Activated CD4-positive, alpha-beta T cell treated with anti-CD3 and anti-CD28 coated beads, Interleukin-2, amount 50 U/mL, for 48 hours (primary cell): Measurements from ENCODE around the gene DLX1.
"Not testable (repeated sequence)": the region's sequence is repeated elsewhere in the genome, so short reads cannot be mapped to it uniquely, and the experiment has no call there.

Experiments used
- DNase-seq, 2 experiments: peaks; one replicate each; pipeline ENCODE4 v3.0.0-alpha.2; 2020

Gene DLX1

DNA sequence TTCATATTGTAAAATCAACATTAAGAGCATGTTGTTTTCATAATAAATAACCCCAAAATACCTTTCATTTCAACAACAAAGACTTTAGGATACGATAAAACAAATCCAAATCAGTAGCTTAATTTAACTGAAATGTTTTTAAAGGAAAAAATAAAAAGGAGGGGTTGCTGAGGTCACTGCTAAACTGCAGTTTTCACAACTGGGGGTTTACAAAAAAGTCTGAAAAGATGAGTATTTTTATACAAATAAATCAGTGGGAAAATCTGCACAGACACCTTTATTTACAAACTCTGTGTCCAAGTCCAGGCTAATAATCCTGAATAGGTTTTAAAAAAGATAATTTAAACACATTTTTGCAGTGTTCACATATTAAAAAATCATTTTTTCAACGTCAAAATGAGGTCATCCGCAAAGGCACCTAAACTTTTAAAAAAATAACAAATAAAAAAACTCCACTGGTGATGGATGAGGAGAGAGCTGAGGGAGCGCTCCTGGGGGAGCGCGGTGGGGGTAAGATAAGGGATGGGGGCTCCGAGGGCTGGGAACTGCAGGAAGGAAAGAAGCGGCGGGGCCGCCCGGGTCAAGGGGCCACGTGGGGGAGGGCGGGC lies 14.3 kb downstream of the DLX1 start:
- no peak for DNase-seq

DNA sequence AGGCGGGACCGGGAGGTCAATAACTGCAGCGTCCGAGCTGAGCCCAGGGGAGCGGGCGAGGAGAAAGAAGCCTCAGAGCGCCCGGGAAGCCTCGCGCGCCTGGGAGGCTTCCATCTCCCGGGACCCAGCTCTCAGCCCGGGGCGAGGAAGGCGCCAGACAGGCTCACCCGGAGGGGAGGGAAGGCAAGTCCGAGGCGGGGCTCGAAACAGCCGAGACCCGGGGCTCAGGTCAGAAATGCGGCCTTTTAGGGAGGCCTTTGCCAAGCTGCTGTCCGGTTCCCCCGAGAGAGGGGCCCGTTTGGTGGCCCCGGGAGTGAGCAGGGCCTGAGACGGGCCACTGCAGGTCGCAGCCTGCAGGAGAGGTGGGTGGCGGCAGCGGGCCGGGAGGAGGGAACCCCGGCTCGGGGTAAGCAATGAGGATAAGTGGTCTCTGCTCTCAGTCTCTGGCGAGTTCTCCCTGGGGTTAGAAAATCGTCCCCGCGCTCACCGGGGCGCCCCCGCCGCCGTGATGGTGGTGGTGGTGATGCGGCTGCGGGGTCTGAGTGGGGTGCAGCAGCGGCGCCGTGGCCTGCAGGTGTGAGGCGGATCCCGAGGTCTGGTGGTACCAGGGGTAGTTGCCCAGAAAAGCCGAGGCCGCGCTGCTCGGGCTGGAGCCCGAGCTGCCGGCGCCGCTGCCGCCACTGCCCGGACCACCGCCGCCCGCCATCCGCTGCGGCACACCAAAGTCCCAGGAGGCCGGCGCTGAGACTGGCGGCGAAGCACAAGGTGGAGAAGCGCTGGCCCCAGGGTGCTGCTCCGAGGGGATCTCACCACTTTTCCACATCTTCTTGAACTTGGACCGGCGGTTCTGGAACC lies 15.0 kb downstream of the DLX1 start:
- no peak for DNase-seq

DNA sequence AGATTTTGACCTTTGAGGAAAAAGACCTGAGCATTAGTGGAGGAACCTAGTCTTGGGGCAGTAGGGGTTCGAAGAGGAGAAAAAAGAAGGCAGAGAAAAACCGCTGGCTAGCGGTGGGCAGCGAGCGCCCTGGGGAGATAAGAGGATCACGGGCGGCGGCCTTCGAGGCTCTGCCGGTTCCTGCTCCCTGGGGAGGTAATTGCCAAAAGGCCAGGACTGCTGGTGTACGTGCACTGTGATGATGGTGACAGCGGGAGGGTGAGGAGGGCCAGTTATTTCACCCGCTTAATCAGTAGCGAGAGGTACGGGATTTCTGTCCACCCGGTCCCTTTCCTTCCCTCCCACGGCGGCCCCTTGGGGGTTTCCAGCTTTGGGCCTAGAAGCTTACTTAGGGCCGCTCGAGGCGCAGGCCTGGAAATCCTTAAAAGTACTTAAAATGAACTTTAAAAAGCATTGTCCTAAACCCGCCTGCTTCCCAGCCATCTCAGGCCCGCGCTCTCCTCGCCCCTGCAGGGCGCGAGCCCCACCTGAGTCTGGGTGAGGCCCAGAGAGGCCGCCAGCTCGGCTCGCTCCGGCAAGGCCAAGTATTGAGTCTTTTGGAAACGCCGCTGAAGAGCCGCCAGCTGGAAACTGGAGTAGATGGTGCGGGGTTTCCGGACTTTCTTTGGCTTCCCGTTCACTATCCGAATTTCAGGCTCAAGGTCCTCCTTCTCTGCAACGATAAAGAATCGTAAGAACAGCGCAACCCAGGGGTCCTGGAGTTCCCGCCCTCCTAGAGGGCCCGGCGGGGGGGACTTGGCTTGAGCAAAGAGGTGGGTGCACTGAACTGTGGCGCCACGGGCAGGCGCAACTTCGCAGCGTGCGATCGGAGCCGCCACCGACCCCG lies 15.9 kb downstream of the DLX1 start:
- no peak for DNase-seq

DNA sequence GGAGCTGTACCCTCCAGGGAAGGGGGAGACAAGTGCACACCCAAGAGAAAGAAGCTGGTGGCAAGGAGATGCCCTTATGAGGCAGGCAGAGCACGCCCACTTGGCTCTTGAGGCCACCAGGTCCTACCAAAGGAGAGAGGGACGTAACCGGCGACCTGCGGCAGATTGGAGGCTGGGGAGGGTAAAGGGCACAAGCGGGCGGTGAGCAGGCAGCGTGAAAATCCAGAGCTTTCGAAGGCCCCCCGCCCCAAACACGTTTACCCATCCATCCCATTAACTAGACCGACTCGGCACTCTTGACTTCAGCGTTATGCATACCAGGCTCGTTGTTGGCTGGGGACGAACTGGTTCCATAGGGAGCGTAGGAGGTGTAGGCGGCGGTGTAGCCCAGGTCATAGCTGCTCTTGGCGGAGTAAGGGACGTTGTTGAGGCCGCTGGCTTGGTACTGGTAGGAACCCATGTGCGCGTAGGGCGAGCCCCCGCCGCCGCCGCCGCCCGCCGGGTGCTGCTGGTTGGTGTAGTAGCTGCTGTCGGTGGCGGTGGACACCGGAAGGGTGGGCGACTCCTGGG lies 16.6 kb downstream of the DLX1 start:
- DNase-seq = no peak

DNA sequence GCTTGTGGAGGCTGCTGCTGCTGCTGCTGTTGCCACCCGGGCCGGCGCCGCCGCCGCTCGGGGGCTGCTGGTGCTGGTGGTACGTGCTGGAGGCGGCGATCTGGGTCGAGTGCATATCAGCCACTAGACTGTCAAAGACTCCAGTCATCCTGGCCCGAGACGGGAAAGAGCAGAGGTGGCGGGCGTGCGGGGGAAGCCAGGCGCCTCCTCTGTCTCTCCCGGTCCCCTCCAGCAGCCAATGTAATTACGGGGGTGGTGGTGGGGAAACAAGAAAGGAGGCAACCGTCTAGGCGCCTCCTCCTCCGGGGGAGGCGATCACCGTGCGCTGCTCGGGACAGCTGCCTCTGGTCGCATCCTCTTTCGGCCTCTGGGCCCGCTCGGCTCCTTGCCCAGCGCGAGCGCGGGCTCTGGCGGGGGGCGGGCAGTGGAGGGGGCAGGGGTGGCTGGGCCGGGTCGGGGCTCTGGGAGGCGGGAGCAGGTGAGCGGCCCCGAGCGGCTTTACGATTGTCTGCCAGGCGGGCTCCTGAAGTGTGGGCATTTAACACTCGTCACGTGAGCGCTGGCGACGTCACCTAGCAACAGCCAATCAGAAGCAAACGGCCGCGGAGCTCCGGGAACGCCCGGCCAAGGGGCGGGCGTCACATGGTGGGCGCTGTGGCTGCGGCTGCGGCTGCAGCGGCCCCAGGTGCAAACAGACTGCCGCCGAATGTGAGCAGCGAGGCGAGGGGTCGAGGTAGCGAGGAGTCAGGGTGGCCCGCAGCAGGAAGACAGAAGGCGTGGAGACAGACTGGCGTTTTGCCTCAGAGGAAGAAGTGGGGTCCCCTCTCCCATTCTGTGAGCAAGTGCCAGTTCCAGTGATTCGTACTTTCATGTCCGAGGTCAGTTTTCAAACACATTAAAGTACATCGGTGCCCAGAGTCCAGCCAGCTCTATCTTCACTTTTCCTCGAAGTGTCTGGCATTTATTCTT lies 17.4 kb downstream of the DLX1 start, which contains the start of gene DLX2:
TSS of gene DLX2 (minus strand) at position 510 of the 969 bp plus-strand sequence. CDS start at position 148, 362 bp downstream.
- DNase-seq = peak; percentile 76 to 81

DNA sequence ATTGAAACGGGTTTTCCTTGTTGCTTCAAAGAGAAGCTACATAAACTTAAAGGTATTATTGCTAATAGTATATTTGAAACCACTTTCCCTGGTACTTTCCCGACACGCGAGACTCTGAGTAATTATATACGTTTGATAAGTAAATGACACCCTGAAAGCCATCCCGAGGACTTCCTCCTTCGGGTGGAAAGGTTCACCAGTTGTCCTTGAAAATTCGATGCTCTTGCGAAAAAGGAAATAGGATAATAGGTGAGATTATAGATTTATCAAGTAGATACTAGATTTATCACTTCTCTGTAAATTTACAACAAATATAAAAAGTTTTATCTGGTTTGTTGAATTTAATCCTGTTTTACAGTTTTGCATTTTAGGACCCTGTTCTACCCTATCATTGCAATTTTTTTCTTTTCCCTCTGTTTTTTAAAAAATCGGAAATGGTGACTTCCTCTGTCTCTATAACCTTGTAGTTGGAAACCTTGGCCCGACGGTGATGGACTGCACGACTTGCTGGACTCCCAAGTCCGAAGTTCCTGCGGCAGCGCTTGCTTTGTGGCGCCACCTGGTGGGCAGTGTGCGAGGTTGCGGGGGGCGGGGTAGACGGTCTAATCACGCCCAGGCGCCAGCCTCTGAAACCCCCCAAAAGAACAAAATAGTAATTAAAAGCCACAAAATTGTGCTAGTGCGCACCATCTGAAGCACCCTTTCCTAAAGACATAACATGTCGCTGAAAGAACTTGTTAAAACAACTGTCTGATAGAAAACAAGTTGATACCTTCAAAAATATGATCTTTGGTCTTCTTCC lies 18.4 kb downstream of the DLX1 start:
- peak; percentile 77 to 82 for DNase-seq

DNA sequence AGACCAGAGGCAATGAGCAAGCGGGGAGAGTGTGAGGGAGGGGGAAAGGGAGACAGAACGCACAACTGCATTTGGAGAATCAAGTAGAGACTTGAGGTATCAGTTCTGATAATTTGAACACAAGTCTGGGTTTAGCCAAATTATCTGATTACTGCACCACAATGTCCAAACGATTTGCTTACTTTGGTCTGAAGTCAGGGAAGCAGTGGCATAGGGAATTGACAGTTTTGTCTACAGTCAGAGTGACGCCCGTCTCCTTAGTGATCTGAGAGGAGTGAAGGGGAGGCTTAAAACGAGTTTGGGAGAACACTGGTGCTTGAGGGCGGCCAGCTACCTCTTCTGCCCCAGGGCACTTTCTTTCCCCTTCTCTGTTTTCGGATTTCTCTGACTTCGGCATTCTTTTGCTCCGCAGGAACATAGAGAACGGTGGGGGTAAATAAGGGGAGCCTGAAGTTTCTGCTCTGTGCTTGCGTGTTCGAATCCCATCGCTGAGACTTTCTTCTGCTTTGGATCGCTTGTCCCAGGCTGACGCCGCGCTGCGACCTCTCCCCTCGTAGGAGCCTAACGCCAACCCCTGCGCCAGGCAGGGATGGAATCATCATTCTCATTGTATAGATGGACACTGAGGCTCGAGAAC lies 20.3 kb downstream of the DLX1 start:
- no peak for DNase-seq

DNA sequence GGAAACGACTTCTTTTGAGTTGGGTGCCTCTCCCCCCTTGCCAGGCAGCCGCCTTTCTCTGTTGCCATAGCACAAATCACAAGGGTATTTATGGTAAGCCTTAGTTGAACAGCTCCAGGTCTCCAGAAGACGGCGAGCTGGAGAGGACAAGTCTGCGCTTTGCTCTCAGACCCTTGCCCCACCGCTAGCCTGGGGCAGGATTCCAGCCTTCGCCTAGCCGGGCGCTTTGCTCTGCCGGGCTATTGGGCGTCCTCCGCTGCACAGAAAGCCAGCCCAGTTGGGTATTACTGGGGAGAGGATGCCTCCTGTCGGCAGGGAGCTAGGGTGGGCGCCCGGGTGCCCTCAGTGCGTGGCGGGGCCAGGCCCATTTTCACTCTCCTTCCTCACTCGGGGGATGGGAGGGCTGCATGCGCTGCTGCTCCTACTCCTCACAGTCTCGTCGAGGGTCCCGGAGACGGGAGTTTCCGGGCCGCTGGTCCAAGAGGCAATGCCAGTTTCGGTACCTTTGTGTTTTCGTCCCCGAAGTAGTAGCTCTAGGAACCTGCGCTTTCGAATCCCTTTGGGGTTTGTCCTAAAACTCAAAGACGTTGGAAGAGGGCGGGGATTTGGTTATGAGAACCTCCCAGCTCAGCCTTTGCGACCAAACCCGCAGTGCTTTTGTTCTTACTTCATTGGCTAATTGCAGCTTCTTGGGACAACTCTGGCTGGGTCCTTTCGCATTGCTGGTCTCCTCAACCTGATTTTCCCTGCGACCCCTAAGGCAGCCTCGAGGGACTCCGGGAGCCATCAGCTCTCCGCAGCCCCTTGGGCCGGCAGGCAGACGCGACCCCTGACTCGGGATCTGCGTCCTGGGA lies 21.0 kb downstream of the DLX1 start:
- no peak for DNase-seq

DNA sequence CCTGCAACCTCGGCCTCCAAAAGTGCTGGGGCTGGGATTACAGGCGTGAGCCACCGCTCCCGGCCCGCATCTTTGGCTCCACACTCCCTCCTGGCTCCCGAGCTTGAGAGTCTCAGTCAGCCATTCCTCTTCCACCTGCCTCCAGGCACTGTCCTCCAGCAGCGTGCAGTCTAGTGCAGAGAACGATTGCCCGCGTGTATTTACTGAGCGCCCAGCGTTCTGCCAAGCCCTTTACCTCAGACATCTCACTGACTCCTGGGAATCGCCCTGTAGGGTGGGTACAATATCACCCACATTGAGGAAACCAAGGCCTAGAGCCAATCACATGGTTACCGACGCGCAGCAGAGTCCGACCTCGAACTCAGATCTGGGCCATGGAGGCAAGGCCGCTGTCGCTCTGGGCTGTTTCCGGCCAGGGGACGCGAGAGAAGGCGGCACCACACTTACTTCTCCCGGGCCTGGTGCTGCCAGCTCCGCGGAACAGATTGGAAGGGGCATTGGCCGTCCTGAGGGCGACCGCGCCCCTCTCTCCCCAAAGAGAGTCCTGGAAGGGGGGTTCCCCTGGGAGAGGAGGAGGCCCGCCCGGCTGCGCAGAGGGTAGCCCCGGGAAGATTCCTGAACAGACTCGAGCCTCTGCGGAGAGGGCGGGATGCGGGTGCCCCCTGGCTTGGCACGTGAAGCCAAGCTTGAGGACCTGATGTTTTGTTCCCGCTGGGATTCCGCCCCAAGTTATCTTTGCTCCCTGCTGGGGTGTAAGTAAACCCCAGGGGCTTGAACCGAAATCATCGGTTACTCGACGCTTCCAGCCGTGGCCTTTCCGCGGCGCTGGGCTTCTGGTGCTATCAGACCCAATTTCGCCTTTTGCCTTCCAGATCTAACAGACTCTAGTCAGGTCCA lies 22.6 kb downstream of the DLX1 start:
- DNase-seq = no peak

DNA sequence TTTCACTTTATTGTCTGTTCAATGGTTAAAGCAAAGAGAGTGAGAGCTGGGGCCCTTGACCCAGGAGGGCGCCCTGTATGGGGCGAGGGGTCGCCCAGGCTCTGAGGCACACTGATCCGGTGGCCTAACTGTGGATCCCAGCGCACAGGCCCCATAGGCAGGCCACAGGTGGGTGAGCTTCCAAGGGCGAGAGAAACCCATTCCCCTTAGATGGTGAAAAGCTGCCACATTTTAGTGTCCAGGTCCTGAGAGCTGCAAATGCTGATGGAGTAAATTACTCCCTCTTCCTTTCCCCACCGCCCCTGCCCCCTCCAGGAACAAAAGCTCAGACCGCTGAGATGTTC lies 23.3 kb downstream of the DLX1 start:
- DNase-seq = no peak

DNA sequence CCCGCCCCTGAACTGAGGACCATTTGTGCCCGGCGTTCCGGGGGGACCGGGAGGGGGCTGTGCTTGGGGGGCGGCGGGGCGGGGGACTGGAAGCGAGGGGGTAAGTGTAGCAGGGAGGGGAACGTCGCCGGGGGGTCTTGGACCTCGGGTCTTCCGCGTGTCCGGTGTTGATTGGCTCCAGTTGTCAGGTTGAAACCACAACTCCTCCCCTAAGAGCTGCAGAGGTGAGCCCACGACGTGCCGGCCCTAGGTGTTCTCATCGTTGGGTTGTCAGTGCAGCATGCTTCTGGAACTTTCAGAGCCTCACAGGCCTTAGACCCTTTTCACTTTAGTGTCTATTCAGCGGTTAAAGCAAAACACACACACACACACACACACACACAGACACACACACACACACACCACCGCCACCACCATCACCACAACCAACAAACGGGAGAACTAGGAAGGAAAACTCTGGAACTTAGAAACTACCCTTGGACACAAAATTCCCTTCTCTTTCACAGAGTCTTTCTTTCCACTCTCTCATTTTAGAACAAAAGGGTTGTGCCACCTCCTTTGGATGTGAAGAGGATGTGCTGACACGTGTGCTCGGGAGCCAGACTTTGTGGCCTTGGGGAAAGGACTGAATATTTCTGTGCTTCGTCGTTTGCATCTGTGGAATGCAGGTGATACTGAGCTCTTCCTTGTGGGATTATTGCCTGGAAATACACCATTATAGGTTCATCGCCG lies 24.1 kb downstream of the DLX1 start:
- DNase-seq = no peak

DNA sequence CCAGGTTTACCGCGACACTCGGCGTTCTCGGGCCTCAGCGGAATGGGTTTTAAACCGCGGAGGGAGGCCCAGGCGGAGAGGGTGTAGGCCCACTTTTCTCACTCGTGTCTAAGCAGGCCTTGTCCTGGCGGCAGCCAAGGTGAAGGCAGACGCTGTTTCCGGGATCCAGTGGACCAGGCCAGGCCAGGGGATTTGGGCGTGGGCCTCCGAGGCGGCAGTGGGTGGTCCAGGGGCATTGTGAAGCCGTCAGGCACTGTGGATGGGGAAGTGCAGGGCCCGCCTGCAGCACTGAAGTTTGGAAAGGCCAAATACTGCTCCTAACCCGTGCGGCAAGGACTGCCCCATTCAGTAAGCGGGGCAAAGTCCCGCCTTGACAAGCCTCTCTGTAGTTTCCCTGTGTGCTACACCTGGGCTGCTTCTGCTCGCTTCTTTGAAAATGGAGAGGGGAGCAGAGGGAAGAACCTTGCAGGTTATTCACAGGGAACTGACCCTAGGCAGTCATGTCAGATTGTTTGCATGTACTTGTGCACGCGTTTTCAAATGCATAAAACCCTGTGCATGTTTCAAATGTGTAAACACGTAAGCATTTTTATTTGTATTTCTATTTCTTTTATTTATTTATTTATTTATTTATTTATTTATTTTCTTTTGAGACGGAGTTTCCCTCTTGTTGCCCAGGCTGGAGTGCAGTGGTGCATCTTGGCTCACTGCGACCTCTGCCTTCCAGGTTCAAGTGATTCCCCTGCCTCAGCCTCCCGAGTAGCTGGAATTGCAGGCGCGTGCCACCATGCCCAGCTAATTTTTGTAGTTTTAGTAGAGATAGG lies 24.9 kb downstream of the DLX1 start:
- DNase-seq = no peak

DNA sequence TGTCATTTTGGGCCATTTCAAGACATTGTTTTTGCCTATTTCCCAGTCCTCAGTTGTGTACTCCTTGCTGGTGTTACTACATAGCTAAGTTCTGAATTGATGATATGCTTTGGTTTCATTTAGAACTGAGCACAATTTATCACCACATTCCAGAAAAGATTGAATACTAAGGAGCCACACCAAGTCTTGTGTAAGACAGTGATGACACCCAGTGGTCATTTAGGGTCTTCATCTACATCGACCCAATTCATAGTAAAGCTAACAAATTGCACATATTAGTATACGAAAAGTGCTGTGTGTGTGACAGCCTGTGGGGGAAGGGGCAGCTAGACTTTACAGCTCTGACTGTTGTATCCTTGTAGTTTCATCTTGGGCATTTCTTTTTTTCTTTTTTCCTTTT lies 28.3 kb downstream of the DLX1 start:
- no peak for DNase-seq

DNA sequence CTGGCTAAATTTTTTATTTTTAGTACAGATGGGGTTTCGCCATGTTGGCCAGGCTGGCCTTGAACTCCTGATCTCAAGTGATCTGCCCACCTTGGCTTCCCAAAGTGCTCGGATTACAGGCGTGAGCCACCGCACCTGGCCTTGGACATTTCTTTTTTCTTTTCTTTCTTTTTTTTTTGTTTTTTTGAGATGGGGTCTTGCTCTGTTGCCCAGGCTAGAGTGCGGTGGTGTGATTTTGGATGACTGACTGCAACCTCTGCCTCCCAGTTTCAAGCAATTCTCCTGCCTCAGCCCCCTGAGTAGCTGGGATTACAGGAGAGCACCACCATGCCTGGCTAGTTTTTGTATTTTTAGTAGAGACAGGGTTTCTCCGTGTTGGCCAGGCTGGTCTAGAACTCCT lies 28.9 kb downstream of the DLX1 start:
- DNase-seq = not testable (repeated sequence)

DNA sequence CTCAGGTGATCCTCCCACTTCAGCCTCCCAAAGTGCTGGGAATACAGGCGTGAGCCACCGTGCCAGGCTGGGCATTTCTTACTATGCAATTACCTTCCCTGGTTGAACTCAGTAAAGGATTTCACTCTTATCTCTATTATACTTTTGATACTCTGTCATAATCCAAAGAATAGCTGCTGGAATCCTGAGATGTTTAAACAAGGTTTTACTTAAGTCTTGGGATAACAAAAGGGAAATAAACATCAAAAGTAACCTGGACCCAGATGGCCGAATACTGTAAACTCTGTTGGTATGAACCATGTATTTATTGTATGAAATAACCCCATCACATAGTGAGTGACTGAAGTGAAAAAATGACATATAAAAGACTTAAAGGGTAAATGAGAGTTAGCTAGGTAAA lies 29.3 kb downstream of the DLX1 start:
- no peak for DNase-seq

DNA sequence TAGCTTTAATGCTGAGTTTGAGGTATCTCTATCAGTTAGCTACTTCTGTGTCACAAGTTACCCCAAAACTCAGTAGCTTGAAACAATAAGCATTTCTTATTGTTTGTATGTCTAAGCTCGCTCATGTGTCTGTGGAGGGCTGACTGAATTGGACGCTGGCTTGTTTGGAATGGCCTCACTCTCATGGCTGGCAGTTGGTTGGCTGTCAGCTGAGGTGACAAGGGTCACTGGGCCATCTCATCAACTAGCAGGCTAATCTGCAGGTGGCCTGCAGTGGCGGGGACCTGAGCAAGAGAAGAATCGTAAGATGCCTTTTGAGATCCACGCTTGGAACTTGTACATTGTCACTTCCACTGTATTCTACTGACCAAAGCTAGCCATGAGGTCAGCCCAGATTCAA lies 30.8 kb downstream of the DLX1 start:
- DNase-seq = no peak

DNA sequence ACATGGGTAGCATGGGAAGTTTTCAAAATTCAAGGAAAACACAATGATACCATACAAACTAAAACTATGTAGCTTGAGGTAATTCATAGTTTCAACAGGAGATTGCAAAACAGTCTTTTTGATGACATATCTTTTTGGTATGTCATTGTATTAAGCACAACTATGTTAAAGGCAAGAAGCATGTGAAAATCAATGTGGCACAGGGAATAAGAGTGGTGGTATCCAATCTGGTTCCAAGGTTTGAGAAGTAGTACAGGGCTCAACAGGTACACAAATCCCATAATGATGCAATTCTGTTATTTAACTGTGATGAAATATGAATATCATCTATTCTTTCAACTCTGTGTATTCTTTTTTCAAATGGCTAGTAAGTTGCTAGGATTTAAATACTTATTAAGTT lies 33.8 kb downstream of the DLX1 start:
- no peak for DNase-seq
